Measurements from ENCODE around the gene SEMA3C. TPM values are rescaled to one million over a fixed set of nuclear protein-coding genes. Genes with fewer than 3 reads are reported as not detected.

The SEMA3C gene
- total and polyA plus RNA-seq, 8 donors: 4.5 to 344 (median 68.7) TPM

DNA sequence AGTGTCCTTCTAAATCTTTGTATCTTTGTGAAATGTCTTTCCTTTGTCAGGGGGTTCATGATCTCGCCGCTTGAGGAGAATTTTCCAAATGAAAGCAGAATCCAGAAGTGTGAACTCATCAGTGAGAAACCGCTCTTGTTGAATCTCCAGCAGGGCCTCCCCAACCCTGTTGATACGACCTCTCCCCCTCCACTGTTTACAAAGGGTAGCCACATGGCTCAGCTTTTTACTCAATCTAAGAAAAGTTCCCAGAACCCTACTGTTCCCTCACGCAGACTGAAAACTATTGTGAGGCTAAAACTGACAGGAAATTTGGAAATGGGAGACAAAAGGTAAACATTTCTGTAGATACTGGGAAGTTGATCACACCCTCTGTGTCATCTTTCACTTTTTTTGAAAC, 73.9 kb downstream of the SEMA3C start:
- WGBS, 5 donors: 75 to 85% (median 77%) methylated on average over 5 of the region's 5 CpGs
- no peaks in the 10 kb centered on the region for H3K27me3 ChIP-seq

GRCh38 chr7:80843018-80843677, 75.7 kb downstream of the SEMA3C start:
- no peak overlapping the region for H3K27ac ChIP-seq
- H3K36me3 ChIP-seq: no peaks in the 10 kb centered on the region
- peaks cover 0 to 33% (median 10%) of the 10 kb centered on the region in 4 donors for H3K4me1 ChIP-seq
- no peak overlapping the region for H3K4me3 ChIP-seq
- H3K9me3 ChIP-seq: no peaks in the 10 kb centered on the region
- DNase-seq: no peak
- intact Hi-C loops (cut with DNase I; ENCODE audit: low total_unique reads): no loop called here
- TF ChIP-seq EP300 (IDR thresholded peaks at IDR 0.05) (no peak), POLR2AphosphoS5 (IDR thresholded peaks at IDR 0.05) (no peak), POLR2A (IDR thresholded peaks at IDR 0.05) (no peak)
- TF ChIP-seq, protein P1, sequence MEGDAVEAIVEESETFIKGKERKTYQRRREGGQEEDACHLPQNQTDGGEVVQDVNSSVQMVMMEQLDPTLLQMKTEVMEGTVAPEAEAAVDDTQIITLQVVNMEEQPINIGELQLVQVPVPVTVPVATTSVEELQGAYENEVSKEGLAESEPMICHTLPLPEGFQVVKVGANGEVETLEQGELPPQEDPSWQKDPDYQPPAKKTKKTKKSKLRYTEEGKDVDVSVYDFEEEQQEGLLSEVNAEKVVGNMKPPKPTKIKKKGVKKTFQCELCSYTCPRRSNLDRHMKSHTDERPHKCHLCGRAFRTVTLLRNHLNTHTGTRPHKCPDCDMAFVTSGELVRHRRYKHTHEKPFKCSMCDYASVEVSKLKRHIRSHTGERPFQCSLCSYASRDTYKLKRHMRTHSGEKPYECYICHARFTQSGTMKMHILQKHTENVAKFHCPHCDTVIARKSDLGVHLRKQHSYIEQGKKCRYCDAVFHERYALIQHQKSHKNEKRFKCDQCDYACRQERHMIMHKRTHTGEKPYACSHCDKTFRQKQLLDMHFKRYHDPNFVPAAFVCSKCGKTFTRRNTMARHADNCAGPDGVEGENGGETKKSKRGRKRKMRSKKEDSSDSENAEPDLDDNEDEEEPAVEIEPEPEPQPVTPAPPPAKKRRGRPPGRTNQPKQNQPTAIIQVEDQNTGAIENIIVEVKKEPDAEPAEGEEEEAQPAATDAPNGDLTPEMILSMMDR (IDR thresholded peaks at IDR 0.05): no peak
- WGBS, 5 donors: 48 to 59% (median 52%) methylated on average over 2 of the region's 2 CpGs
- no peaks in the 10 kb centered on the region for H3K27me3 ChIP-seq

More for the DNA sequence above, 73.9 kb downstream of the SEMA3C start:
- no peak overlapping the region for H3K27ac ChIP-seq
- no peaks in the 10 kb centered on the region for H3K9me3 ChIP-seq
- TF ChIP-seq, protein P1 (IDR thresholded peaks at IDR 0.05): no peak
- TF ChIP-seq EP300 (IDR thresholded peaks at IDR 0.05) (no peak), POLR2AphosphoS5 (IDR thresholded peaks at IDR 0.05) (no peak), POLR2A (IDR thresholded peaks at IDR 0.05) (no peak)
- H3K36me3 ChIP-seq: no peaks in the 10 kb centered on the region
- H3K4me3 ChIP-seq: no peak overlapping the region
- H3K4me1 ChIP-seq: peaks cover 0 to 38% (median 10%) of the 10 kb centered on the region in 4 donors
- intact Hi-C loops (cut with DNase I; ENCODE audit: low total_unique reads): no loop called here
- no peak for DNase-seq

DNA sequence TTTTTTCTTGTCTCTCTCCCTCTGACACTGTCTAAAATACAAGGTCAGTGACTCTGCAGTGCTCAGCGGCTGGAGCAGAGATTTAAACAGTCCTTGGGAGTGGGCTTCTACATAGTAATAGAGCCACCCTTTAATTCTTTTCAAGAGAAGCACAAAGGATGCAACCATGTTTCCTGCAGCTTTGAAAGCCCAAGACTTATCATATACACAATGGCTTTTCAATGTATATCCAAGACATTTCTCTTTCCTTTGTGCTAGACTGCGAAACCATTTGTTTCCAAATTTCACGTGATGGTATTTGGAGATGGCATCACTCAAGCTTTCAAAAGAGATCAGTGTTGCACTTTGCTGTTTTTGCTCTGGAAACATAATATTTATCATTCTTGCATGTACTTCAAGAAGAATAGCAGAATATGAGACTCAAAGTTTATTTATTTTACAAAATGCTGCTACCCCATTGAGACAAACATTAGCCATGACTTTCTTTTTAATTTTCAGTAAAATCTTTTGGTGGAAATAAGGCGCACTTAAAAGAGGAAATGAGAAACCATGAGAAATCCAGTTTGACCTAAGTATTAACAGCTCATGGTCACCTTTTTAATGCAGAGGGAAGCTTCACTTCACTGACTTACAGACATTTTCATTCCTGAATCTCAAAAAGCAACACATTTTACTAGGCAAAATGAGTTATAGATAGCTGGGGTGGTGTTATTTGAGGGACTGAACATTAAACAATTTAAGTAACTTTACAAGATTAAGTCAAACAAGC, 76.6 kb downstream of the SEMA3C start:
- intact Hi-C loops (cut with DNase I; ENCODE audit: low total_unique reads): no loop called here

DNA sequence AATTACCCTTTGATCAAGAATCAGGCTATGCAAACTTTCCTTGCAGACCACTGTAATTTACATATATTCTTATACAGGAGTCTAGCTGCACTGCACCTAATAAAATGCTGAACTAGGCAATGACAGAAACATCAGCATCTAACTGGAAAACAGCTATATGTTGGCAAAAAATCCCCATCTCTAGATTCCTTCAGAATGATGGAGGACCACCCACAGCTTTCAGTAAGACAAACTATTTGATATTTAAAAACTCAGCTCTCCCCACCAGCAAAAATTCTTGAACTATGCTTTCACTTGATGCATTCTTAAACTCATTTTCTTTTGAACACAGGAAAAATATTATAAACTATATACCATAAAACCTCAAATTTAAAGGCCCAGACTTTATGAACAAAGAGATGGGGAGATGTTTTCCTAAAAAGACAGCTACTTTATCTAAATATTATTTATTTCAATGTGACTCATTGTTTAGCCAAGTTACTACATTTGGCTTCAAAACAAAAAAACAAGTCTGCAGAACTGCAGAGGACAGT, 77.4 kb downstream of the SEMA3C start:
- H3K4me3 ChIP-seq: no peak overlapping the region
- H3K4me1 ChIP-seq: peaks cover 0 to 24% (median 10%) of the 10 kb centered on the region in 4 donors
- no peaks in the 10 kb centered on the region for H3K36me3 ChIP-seq
- H3K27ac ChIP-seq: no peak overlapping the region
- no peak for TF ChIP-seq POLR2A (IDR thresholded peaks at IDR 0.05)
- H3K9me3 ChIP-seq: no peaks in the 10 kb centered on the region
- no peaks in the 10 kb centered on the region for H3K27me3 ChIP-seq
- intact Hi-C loops (cut with DNase I; ENCODE audit: low total_unique reads): no loop called here
- no peak for DNase-seq

More for the DNA sequence above, 76.6 kb downstream of the SEMA3C start:
- H3K27me3 ChIP-seq: no peaks in the 10 kb centered on the region
- WGBS, 5 donors: 71 to 83% (median 75%) methylated on average over 4 of the region's 4 CpGs
- peaks cover 0 to 26% (median 10%) of the 10 kb centered on the region in 4 donors for H3K4me1 ChIP-seq
- no peaks in the 10 kb centered on the region for H3K36me3 ChIP-seq
- TF ChIP-seq EP300 (IDR thresholded peaks at IDR 0.05) (no peak), POLR2AphosphoS5 (IDR thresholded peaks at IDR 0.05) (no peak), POLR2A (IDR thresholded peaks at IDR 0.05) (no peak)
- TF ChIP-seq, protein P1 (IDR thresholded peaks at IDR 0.05): no peak
- H3K4me3 ChIP-seq: no peak overlapping the region
- no peak overlapping the region for H3K27ac ChIP-seq
- no peaks in the 10 kb centered on the region for H3K9me3 ChIP-seq
- no peak for DNase-seq

Measured in stomach (tissue), 9 donors.